ENCODE measurements around the gene POLE. TPM values are rescaled to one million over a fixed set of nuclear protein-coding genes. Genes with fewer than 3 reads are reported as not detected.
A peak's percentile ranks its signal among the peaks of the same experiment; 100 is the strongest.

Gene POLE
- total and polyA plus RNA-seq, 9 of the 15 experiments (the other 6 are each of a cell fraction or from before 2014, with no cell fraction given) = 2.4 to 154 (median 49.6) TPM

DNA sequence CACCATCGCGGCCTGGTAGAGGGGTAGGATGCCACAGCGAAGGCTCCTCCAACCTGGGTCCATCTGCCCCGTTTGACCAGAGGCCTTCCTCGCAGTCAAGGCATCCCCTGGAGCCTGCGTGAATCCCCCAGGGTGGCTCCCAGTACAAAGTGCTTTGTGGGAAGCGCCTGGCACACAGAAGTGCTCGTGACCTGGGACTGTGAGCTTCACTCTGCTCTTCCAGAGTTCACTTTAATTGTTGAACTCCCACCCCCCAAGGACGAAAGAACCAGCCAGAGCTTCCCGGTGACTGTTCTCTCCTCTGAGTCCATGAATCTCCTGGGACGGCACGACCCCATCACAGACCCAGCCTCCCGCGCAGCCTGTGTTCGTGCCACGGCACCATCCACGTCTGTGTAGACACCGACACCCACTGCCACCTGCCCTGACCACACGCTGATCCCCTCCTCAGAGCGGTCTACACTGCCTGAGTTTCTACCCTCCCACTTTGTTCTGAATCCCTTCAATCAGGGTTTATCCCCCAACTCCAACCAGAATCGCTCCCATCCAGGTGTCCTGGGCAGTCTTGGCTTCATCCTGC is 52.6 kb downstream of the POLE start:
- H3K36me3 ChIP-seq (ENCODE audit: control insufficient read depth, insufficient read depth, low read length) = peaks cover 100% of the 10 kb centered on the region
- no peaks in the 10 kb centered on the region for H3K27me3 ChIP-seq (ENCODE audit: control insufficient read depth in 2 of 2, insufficient read depth in 2 of 2, low read length in 2 of 2)
- H3K4me1 ChIP-seq (replicated peaks in 1 of 2; ENCODE audit: control insufficient read depth in 2 of 2, insufficient read depth in 2 of 2, low read length in 2 of 2) = 0 out of 5 replicates have a peak, but pooled peaks cover 0 to 3% of the 10 kb centered on the region in 2 experiments
- H3K27ac ChIP-seq (ENCODE audit: extremely low read depth, low read depth, low read length) = no peak overlapping the region
- H3K4me3 ChIP-seq = no peak overlapping the region
- H3K79me2 ChIP-seq (ENCODE audit: control insufficient read depth, insufficient read depth, low read length) = no peaks in the 10 kb centered on the region; the same call in 2 of the 3 replicates
- FAIRE-seq (no peak), DNase-seq (ENCODE audit: extremely low read depth in 1 of 4, low spot score in 3 of 4) (peak in 1 of 4 experiments; percentile 9), ATAC-seq (no peak)
- WGBS (ENCODE audit: insufficient coverage, low coverage, missing lambda C conversion rate) = 97% methylated on average over 21 of the region's 21 CpGs
- no peak overlapping the region for H3K4me2 ChIP-seq (ENCODE audit: insufficient read depth, low read length)
- intact Hi-C loops (cut with micrococcal nuclease) (no loop called here), in situ Hi-C loops (cut with MboI) (no loop called here)
- ChIA-PET POLR2A (interaction anchor here (0.6 to 1.4 kb wide), 3 partner anchors 9 to 118 kb away, joined by 3 to 5 read pairs (median 3); no protein-coding TSS in a partner anchor), CTCF (ENCODE audit: low intra/inter-chr PET ratio) (interaction anchor here (0.7 kb wide), 1 partner anchor 40 kb away, joined by 3 read pairs; no protein-coding TSS in a partner anchor)
- no peaks in the 10 kb centered on the region for H3K9me3 ChIP-seq (replicated peaks; ENCODE audit: control insufficient read depth, insufficient read depth, low read depth, low read length)
- no peak overlapping the region for H2AFZ ChIP-seq (ENCODE audit: low read depth, low read length)
- H3K9ac ChIP-seq (ENCODE audit: insufficient read depth in 1 of 2, low read depth in 2 of 2, low read length in 2 of 2) = no peak overlapping the region
- no TSS peak for BruUV-seq (replicated peaks)
- H3K9me1 ChIP-seq (ENCODE audit: control insufficient read depth, insufficient read depth, low read length) = peaks cover 5% of the 10 kb centered on the region
- peaks cover 6% of the 10 kb centered on the region; the same call in 1 of the 2 replicates for H4K20me1 ChIP-seq (replicated peaks; ENCODE audit: control insufficient read depth, insufficient read depth, low read length)
- TF ChIP-seq, protein P1, sequence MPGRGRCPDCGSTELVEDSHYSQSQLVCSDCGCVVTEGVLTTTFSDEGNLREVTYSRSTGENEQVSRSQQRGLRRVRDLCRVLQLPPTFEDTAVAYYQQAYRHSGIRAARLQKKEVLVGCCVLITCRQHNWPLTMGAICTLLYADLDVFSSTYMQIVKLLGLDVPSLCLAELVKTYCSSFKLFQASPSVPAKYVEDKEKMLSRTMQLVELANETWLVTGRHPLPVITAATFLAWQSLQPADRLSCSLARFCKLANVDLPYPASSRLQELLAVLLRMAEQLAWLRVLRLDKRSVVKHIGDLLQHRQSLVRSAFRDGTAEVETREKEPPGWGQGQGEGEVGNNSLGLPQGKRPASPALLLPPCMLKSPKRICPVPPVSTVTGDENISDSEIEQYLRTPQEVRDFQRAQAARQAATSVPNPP (IDR thresholded peaks at IDR 0.05; ENCODE audit: borderline replicate concordance, insufficient read depth, insufficient read length) = no peak
- peak; percentile 38 for TF ChIP-seq RBM22 (IDR thresholded peaks at IDR 0.05; ENCODE audit: low read depth, low read length, poor library complexity, severe bottlenecking)
